ENCODE results near the gene ASTN2.

The ASTN2 gene

DNA sequence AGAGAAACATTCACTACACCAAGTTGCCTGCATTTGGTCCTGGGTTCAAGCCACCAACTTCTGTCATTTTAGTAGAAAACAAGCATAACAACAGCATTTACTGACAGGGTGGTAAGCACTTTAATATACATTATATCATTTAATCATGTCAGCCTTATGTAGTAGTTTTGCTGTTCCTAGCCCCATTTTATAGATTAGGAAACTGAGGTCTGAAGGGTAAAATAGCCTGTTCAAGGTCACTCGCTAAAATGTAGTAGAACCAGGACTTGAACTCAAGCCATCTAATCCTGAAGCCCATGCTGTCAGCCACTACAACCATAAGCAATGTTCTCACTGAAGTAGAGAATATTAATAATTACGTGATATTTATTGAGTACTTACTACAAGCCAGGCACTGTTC lies 787.4 kb downstream of the ASTN2 start:
- H3K4me1 ChIP-seq (ENCODE audit: control insufficient read depth, insufficient read depth, low read length) = no peaks in the 10 kb centered on the region
- no peak overlapping the region for H3K9ac ChIP-seq (ENCODE audit: low read length)
- H3K36me3 ChIP-seq (ENCODE audit: control insufficient read depth, insufficient read depth, low read length) = no peaks in the 10 kb centered on the region
- no peaks in the 10 kb centered on the region for H3K27me3 ChIP-seq (ENCODE audit: control insufficient read depth, insufficient read depth, low read length)
- no peak overlapping the region for H3K4me3 ChIP-seq (ENCODE audit: low read length)
- no peak overlapping the region for H3K27ac ChIP-seq (ENCODE audit: low read depth, low read length)

DNA sequence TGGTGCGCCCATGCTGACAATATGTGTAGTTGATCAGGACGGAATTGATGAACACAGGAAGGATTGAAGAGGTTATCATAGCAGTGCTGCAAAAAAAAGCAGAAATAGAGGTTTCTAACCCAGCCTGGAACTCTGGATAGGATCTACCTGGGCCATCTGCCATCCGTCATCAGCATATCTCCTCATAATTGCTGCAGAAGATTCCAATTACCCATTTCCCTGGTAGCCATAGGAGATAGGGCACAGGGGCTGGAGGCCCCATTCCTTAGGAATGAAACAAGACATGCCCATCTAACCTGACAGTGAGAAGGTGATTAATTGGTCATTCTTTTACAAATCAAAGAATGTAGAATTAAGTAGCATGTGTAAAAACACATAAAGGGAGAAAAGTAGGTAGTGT lies 788.1 kb downstream of the ASTN2 start:
- H3K4me1 ChIP-seq (ENCODE audit: control insufficient read depth, insufficient read depth, low read length) = no peaks in the 10 kb centered on the region
- H3K4me3 ChIP-seq (ENCODE audit: low read length) = no peak overlapping the region
- no peaks in the 10 kb centered on the region for H3K27me3 ChIP-seq (ENCODE audit: control insufficient read depth, insufficient read depth, low read length)
- no peaks in the 10 kb centered on the region for H3K36me3 ChIP-seq (ENCODE audit: control insufficient read depth, insufficient read depth, low read length)
- H3K9ac ChIP-seq (ENCODE audit: low read length) = no peak overlapping the region
- H3K27ac ChIP-seq (ENCODE audit: low read depth, low read length) = no peak overlapping the region

DNA sequence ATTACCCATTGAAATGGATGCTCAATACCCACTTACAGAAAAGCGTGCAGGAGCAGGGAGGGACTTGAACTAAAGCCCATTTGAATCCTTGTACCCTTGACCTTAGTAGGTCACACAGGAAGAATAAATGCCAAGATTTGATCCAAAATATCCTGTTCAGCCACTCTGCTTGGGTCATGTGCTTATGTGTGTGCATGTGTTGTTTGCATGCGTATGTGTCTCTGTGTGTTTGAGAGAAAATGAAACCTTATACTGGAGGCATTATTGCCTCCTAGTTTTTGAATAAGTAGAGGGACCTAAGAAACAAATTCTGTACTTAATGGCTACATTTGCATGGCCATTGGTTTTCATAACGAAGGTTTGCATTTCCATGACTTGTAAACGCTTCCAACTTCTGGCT lies 791.1 kb downstream of the ASTN2 start:
- no peak overlapping the region for H3K4me3 ChIP-seq (ENCODE audit: low read length)
- H3K4me1 ChIP-seq (ENCODE audit: control insufficient read depth, insufficient read depth, low read length) = no peaks in the 10 kb centered on the region
- H3K9ac ChIP-seq (ENCODE audit: low read length) = no peak overlapping the region
- H3K27ac ChIP-seq (ENCODE audit: low read depth, low read length) = no peak overlapping the region
- H3K36me3 ChIP-seq (ENCODE audit: control insufficient read depth, insufficient read depth, low read length) = no peaks in the 10 kb centered on the region
- no peaks in the 10 kb centered on the region for H3K27me3 ChIP-seq (ENCODE audit: control insufficient read depth, insufficient read depth, low read length)

DNA sequence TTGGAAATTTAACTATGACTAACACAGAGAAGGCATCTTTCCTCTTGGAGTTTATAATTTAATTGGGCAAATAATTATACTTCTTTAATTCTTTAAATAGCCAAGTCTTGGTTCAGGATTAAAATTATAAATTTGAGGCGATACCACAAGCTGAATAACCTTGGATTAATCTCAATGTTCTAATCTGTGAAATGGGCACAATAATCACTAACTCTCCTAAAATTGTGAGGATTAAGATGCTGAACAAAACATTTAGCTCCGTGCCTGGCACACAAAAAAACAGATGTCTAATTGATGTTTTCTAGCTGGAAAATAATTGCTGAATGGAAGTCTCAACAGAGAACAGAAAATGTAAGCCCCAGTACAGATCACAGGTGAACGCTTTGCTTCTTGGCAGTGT lies 797.5 kb downstream of the ASTN2 start:
- Histone ChIP-seq H3K9ac (ENCODE audit: low read length) (no peak overlapping the region), H3K4me1 (ENCODE audit: control insufficient read depth, insufficient read depth, low read length) (no peaks in the 10 kb centered on the region), H3K4me3 (ENCODE audit: low read length) (no peak overlapping the region), H3K36me3 (ENCODE audit: control insufficient read depth, insufficient read depth, low read length) (no peaks in the 10 kb centered on the region), H3K27ac (ENCODE audit: low read depth, low read length) (no peak overlapping the region), H3K27me3 (ENCODE audit: control insufficient read depth, insufficient read depth, low read length) (no peaks in the 10 kb centered on the region)

DNA sequence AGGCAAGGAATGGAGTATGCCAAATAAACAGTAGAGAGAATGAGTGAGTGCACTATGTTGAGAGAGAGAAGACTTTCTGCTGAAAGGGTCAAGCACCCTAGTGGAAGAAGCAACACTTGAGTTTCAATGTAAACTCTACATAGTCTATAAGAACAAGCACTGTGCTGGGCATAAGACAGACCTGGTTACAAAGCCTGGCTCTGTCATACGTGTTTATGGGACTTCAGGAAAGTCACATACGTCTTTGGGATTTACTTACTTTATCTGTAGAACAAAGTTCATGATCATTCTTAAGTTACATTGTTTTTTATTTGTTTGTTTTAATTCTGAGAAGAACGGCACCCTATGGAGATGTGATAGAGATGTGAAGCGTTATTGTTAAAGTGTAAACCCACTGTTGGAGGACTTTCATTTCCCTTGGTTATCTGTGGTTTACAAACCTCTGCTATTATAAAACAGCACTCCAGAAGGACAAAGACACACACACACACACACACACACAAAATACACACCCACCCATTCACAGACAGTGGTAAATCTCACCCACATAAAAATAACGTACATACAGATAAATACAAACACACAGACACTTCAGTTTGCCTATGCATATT lies 798.4 kb downstream of the ASTN2 start:
- Histone ChIP-seq H3K9ac (ENCODE audit: low read length) (no peak overlapping the region), H3K36me3 (ENCODE audit: control insufficient read depth, insufficient read depth, low read length) (no peaks in the 10 kb centered on the region), H3K27ac (ENCODE audit: low read depth, low read length) (no peak overlapping the region), H3K4me3 (ENCODE audit: low read length) (no peak overlapping the region), H3K4me1 (ENCODE audit: control insufficient read depth, insufficient read depth, low read length) (no peaks in the 10 kb centered on the region), H3K27me3 (ENCODE audit: control insufficient read depth, insufficient read depth, low read length) (no peaks in the 10 kb centered on the region)

DNA sequence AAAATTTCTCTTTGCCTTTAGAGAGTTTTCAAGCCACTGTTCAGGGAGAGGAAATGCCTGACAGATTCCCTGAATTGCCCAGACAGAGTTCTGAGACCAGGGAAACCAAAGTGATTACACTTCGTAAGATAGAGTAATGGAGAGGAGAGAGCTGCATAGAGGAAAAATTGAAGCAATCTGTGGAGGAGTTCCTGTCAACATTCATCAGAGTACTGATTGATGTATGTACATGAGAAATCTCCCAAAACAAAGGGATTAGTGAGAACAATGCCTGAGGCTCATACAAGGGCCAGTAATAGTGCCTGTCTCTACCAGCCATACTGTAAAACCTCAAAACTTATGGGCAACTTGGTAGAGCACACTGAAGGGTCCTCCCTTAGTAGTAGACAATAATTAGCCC lies 806.8 kb downstream of the ASTN2 start:
- Histone ChIP-seq H3K27ac (ENCODE audit: low read depth, low read length) (no peak overlapping the region), H3K9ac (ENCODE audit: low read length) (no peak overlapping the region), H3K36me3 (ENCODE audit: control insufficient read depth, insufficient read depth, low read length) (no peaks in the 10 kb centered on the region), H3K27me3 (ENCODE audit: control insufficient read depth, insufficient read depth, low read length) (no peaks in the 10 kb centered on the region), H3K4me1 (ENCODE audit: control insufficient read depth, insufficient read depth, low read length) (no peaks in the 10 kb centered on the region), H3K4me3 (ENCODE audit: low read length) (no peak overlapping the region)

DNA sequence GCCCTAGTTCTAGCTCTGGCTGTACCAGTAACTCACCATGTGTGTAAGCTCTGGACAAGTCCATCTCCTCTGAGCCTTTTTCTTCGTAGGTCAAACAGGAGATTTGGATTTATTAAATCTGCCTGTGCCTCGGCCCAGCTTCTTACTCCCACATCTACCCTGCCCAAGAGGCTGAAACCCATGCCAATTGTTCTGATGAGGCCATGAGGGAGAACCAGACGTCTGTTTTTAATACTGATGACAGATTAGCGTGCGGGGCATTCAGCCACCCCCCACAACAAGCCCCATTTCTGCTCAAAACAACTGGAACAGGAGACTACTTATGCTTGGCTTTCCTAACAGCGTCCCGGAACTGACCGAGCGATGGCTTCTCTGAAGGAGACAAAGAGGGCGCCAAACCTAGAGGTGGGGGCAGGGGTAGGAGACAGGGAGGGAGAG lies 808.9 kb downstream of the ASTN2 start:
- Histone ChIP-seq H3K9ac (ENCODE audit: low read length) (no peak overlapping the region), H3K36me3 (ENCODE audit: control insufficient read depth, insufficient read depth, low read length) (no peaks in the 10 kb centered on the region), H3K27ac (ENCODE audit: low read depth, low read length) (no peak overlapping the region), H3K4me1 (ENCODE audit: control insufficient read depth, insufficient read depth, low read length) (no peaks in the 10 kb centered on the region), H3K4me3 (ENCODE audit: low read length) (no peak overlapping the region), H3K27me3 (ENCODE audit: control insufficient read depth, insufficient read depth, low read length) (no peaks in the 10 kb centered on the region)

DNA sequence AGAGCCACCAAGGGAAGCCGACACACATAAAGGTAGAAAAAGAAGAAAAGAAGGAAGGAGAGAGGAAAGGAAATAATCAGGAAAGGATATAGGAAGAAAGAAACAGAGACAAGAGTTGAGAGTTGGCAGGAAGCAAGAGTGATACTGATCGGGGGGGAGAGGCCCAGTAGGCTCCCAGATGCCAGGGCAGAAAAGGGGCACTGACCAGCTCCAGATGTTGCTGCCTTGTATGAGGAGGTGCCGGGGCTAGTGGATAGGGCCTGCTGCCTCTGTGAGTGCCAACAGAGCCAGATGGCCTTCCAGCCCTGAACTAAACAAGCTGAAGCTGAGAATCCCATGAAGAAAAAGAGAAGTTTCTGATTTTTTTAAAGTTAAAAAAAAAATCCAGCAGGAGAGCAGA lies 809.8 kb downstream of the ASTN2 start:
- Histone ChIP-seq H3K27me3 (ENCODE audit: control insufficient read depth, insufficient read depth, low read length) (no peaks in the 10 kb centered on the region), H3K4me1 (ENCODE audit: control insufficient read depth, insufficient read depth, low read length) (no peaks in the 10 kb centered on the region), H3K36me3 (ENCODE audit: control insufficient read depth, insufficient read depth, low read length) (no peaks in the 10 kb centered on the region), H3K9ac (ENCODE audit: low read length) (no peak overlapping the region), H3K4me3 (ENCODE audit: low read length) (no peak overlapping the region), H3K27ac (ENCODE audit: low read depth, low read length) (no peak overlapping the region)

DNA sequence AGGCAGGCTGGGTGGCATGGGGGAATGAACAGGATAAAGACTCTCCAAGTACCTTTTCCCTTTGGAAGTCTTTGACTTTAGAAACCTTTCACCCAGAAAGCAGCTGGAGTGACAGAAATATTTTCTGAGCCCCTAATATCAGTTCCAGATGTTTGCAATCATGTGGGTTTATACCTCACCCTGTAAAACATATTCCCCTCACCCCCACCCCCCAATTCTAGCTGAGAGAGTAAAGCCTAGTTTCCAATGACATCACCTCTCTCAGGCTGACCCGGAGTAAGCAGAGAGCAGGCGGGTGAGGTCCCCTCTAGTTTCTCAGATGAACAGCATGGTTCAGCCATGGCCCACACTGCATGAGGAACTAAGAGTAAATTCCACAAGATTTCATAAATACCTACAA lies 810.6 kb downstream of the ASTN2 start:
- no peaks in the 10 kb centered on the region for H3K36me3 ChIP-seq (ENCODE audit: control insufficient read depth, insufficient read depth, low read length)
- H3K27ac ChIP-seq (ENCODE audit: low read depth, low read length) = no peak overlapping the region
- H3K27me3 ChIP-seq (ENCODE audit: control insufficient read depth, insufficient read depth, low read length) = no peaks in the 10 kb centered on the region
- H3K4me3 ChIP-seq (ENCODE audit: low read length) = no peak overlapping the region
- no peaks in the 10 kb centered on the region for H3K4me1 ChIP-seq (ENCODE audit: control insufficient read depth, insufficient read depth, low read length)
- no peak overlapping the region for H3K9ac ChIP-seq (ENCODE audit: low read length)

DNA sequence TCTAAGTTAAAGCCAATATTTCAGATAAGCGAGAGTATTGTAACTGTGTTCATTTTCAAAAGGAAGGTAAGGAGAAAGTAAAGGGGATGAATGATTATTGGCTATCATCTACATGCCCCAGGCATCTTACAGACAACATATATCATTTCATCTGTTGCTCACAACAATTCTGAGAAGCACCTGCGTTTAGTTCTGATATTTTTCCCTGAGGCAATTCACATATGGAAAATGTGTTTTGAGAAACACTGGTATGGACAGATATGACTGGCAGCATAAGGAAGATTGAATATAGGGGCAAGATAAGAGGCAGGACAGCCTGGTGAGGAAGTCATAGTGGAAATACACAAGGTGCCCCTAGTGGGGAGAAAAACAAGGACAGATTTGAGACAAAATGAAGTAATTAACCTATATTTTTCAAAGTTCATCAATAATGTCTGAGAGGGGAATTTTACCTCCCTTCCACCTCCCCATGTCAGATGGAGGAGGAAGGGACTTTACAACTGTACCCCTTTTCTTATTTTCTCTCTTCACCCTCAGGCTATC lies 815.4 kb downstream of the ASTN2 start:
- Histone ChIP-seq H3K4me1 (ENCODE audit: control insufficient read depth, insufficient read depth, low read length) (no peaks in the 10 kb centered on the region), H3K36me3 (ENCODE audit: control insufficient read depth, insufficient read depth, low read length) (no peaks in the 10 kb centered on the region), H3K27ac (ENCODE audit: low read depth, low read length) (no peak overlapping the region), H3K9ac (ENCODE audit: low read length) (no peak overlapping the region), H3K27me3 (ENCODE audit: control insufficient read depth, insufficient read depth, low read length) (no peaks in the 10 kb centered on the region), H3K4me3 (ENCODE audit: low read length) (no peak overlapping the region)

DNA sequence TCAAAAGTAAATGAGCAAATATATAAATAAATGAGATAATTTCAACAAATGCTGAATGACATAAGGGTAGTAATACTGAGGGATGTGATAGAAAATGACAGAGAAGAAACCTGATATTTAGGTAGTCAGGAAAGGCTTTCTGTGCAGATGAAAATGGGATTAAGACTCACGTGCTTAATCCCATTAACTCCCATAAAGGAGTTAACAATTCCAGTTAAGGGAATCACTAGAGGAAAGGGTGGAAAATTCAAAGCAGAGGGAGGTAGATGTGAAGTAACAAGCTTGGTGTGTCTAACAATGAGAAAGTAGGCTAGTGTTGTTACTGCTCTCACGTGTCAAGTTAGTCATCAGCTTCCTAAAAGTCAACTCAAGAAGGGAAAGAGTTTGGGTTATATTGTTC lies 818.2 kb downstream of the ASTN2 start:
- no peak overlapping the region for H3K4me3 ChIP-seq (ENCODE audit: low read length)
- no peaks in the 10 kb centered on the region for H3K27me3 ChIP-seq (ENCODE audit: control insufficient read depth, insufficient read depth, low read length)
- no peaks in the 10 kb centered on the region for H3K4me1 ChIP-seq (ENCODE audit: control insufficient read depth, insufficient read depth, low read length)
- H3K27ac ChIP-seq (ENCODE audit: low read depth, low read length) = no peak overlapping the region
- no peak overlapping the region for H3K9ac ChIP-seq (ENCODE audit: low read length)
- H3K36me3 ChIP-seq (ENCODE audit: control insufficient read depth, insufficient read depth, low read length) = no peaks in the 10 kb centered on the region

DNA sequence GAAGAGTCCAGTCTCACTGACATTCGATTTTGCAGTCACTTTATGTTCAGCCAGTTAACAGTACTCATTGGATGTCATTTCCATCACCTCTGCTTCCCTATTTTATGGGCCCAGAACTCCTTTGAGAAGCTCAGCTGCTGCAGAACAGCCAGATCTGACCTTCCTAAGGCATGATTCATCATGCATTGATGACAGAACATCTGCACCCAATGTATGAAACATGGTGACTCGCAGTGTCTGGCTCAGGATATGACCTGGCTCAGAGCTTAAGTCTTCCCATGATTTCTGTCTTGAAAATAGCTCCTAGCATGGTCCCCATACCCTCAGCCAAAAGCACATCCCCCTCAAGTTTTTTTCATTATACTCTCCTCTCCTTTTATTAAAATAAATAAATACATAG lies 820.3 kb downstream of the ASTN2 start:
- H3K4me1 ChIP-seq (ENCODE audit: control insufficient read depth, insufficient read depth, low read length) = no peaks in the 10 kb centered on the region
- no peaks in the 10 kb centered on the region for H3K36me3 ChIP-seq (ENCODE audit: control insufficient read depth, insufficient read depth, low read length)
- no peak overlapping the region for H3K9ac ChIP-seq (ENCODE audit: low read length)
- no peak overlapping the region for H3K4me3 ChIP-seq (ENCODE audit: low read length)
- H3K27me3 ChIP-seq (ENCODE audit: control insufficient read depth, insufficient read depth, low read length) = no peaks in the 10 kb centered on the region
- H3K27ac ChIP-seq (ENCODE audit: low read depth, low read length) = no peak overlapping the region

DNA sequence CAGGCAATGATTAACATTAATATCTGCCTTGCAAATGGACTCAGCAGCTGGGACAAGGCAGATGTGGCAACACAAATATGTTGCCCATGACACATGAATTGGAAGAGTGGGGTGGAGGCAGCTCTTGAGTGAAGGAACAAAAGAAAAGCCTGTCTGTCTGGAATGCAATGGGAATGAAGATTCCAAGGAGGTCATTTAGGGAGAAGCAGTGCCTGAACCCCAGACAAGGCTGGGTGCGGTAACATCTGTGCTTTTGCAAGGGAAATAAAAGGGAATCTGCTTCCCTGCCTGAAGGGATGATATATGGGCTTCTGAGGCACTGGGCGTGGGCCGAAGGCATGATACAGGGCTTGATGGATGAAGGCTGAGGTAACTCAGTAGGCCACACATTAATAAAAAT lies 821.9 kb downstream of the ASTN2 start:
- no peaks in the 10 kb centered on the region for H3K27me3 ChIP-seq (ENCODE audit: control insufficient read depth, insufficient read depth, low read length)
- H3K27ac ChIP-seq (ENCODE audit: low read depth, low read length) = no peak overlapping the region
- H3K36me3 ChIP-seq (ENCODE audit: control insufficient read depth, insufficient read depth, low read length) = no peaks in the 10 kb centered on the region
- H3K4me3 ChIP-seq (ENCODE audit: low read length) = no peak overlapping the region
- no peak overlapping the region for H3K9ac ChIP-seq (ENCODE audit: low read length)
- no peaks in the 10 kb centered on the region for H3K4me1 ChIP-seq (ENCODE audit: control insufficient read depth, insufficient read depth, low read length)
